Stimulated activated CD4-positive, alpha-beta T cell treated with anti-CD3 and anti-CD28 coated beads, Interleukin-2, amount 100 ng/mL, for 48 hours (primary cell): ENCODE data around the gene SPRN.
"Not testable (repeated sequence)": the region's sequence is repeated elsewhere in the genome, so short reads cannot be mapped to it uniquely, and the experiment has no call there.

Source experiments
- DNase-seq, 2 donors: peaks; one replicate each; pipeline ENCODE4 v3.0.0-alpha.2; 2020

SPRN gene

DNA sequence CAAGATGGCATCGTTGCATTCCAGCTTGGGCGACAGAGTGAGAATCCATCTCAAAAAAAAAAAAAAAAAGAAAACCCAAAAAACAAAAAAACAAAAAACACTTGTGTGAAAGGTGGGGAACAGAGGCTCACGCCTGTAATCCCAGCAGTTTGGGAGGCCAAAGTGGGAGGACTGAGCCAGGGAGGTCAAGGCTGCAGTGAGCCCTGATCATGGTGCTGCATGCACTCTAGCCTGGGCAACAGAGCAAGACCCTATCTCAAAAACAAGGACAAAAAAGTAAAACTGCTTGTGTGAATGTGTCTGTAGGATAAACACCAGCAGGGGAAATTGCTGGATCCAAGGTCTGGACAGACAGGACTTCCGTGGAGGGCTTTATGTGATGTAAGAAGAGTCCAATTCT, 40.9 kb downstream of the SPRN start:
- no peak for DNase-seq

DNA sequence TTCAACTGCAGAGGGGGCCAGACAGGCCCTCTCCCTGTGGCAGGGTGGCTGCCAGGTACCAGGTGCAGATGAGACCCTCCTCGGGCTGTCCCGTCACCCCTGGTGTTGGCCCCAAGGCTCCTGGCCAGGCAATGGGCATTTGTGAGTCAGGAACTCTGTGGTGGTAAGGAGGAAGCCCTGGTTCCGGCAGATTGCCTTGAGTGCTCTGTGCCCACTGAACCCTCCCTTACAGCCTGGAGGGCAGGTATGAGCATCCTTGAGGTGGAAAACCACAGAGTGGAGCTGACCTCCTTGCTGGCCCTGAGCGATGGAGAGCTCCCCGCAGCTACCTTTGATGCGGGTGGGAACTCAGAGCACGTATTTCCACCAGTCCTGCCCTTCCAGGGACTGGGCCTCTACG, 43.4 kb downstream of the SPRN start:
- DNase-seq = no peak

DNA sequence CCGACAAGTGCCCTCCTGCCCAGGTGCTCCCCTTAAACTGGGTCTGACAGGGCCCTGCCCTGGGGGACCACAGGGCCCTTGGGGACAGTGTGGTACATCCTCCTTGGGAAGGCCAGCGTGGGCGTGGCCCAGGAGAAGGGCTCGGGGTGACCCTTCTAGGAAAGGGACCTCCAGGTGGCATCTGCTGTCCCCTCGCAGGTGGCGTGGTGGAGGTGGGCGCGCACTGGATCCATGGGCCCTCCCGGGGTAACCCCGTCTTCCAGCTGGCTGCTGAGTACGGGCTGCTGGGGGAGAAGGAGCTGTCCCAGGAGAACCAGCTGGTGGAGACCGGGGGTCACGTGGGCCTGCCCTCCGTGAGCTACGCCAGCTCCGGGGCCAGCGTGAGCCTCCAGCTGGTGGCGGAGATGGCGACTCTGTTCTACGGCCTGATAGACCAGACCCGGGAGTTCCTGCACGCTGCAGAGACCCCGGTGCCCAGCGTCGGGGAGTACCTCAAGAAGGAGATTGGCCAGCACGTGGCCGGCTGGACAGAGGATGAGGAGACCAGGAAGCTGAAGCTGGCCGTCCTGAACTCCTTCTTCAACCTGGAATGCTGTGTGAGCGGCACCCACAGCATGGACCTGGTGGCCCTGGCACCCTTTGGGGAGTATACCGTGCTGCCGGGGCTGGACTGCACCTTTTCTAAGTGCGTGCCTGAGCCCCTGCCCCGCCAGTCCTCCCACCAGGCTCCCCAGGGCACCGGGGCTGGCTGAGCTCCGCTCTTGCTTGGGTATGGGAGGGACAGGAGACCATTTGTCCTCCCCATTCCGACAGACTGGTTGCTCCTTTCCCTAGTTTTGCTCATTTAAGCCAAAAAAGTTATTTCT, 44.4 kb downstream of the SPRN start:
- no peak for DNase-seq

DNA sequence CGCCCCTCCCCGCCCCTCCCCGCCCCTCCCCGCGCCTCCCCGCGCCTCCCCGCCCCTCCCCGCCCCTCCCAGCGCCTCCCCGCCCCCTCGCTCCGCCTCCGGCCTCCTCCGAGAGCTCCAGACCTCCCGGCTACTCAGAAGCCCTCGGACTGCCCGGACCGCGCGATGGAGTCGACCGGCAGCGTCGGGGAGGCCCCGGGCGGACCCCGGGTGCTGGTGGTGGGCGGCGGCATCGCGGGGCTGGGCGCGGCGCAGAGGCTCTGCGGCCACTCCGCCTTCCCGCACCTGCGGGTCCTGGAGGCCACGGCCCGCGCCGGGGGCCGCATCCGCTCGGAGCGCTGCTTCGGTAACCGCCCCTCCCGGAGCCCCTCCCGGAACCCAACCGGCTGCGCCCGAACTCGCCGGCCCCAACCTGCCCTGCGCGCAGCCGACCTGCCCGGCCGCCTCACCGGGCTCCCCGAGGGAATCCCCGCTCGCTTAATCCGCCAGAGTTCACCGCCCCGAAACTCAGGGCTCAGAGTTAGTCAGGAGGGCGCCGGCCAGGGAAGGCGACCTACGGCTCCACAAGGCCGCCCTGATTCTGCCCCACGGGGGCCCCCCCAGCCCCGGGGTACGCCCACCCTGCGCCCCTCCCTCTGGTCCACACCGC, 45.1 kb downstream of the SPRN start, which contains the start of gene PAOX:
TSS of gene PAOX (plus strand) at position 111 of the 649 bp plus-strand sequence. CDS start at position 166, 55 bp downstream.
- DNase-seq = peak in 1 of 2 donors; percentile 46

DNA sequence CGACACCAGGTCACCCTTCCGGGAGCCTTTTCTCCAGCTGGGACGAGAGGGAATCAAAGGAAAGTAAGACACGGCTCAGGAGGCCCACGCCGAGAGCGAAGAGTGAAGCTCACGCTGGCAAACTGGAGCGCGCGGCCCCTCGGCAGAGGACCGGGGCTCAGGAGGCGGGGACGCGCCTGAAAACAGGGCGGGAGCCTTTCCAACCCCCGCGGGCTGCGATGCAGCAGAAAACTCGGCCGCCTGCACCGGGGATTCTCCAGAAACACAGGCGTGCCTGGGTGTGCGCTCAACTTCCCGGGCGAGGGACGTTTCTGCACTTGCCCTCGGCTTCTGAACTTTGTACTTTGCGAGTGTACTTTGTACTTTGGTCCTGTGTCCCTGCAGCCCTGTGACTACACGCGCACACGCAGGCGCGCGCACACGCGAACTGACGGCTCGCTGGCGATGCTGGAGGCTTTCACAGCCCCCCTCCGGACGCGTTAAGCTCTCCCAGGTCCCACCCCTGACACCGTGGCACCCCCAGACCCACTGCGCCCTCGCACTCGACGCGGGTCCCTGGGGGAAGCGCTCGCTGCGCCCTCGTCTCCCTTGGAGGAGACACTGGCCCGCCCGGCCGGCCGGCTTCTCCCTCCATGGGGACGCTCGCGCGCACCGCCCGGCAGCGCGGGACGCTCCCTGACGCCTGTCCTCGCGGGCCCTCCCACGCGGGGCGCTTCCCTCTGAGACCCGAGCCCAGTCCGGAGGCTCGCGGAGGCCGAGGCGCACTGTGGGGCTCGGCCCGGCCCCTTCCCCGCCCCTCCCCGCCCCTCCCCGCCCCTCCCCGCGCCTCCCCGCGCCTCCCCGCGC, 46.0 kb downstream of the SPRN start:
- peak in 1 of 2 donors; percentile 51 for DNase-seq

DNA sequence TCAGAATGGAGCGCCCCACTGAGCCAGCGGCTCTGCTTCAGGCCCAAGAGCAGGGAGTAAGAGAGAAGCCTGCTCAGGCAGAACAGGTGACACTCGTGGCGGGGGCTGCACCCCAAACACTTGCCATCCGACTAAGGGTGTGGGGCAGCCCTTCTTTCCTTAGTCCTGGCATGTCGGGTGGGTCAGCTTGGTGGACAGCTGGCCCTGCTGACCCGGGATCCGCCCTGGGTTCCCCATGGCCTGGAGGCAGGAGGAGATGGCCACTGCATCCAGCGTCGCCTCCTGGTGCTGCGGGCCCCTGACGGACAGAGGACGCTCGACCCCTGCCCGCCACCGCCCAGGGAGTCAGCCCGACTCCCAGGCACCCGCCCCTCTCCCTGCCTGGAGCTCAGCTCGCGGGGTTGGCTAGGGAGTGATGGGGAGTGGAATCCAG, 46.6 kb downstream of the SPRN start:
- DNase-seq = no peak

DNA sequence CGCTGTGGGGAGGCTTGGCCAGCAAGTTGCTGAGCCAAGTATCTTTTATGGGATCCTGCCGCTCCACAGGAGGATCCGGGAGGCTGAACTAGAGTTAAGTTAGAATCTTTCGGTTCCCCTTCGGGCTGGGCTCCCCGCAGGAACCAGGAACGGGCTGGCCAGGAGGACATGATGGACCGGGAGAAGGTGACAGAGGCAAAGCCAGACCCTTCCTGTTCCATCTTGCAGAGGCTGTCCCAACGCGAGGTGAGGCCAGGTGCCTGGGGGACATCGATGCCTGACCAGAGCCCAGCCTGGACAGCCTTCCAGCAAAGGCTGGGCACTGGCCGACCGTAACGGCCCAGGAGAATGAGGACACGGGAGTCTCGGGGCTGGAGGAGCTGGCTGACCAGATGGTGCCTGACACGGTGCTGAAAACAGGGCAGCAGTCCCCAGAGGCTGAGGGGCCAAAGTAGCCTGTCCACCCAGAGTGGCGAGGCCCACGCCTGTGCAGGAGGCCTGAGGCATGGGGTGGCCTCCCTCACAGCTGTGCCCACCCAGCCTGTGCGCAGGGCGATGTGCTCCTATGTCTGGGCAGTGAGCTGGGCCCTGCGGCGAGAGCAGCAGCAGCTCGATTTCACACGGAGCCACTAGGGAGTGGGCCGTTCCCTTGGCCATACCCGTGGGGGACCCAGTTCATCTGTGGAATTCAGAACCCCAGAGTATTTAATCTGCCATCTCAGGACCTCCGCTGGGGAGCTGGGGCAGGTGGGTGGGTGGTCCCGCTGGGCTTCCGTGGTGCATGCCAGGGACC, 47.2 kb downstream of the SPRN start:
- no peak for DNase-seq

DNA sequence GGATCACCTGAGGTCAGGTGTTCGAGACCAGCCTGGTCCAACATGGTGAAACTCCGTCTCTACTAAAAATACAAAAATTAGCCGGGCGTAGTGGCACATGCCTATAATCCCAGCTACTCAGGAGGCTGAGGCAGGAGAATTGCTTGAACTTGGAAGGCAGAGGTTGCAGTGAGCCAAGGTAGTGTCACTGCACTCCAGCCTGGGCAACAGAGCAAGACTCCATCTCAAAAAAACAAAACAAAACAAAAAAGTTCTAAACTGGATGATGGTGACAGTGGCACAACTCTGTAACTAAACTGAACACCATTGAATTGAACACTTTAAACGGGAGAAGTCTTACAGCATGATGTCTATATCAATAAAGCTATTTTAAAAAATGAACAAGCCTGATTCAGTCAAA, 48.2 kb downstream of the SPRN start:
- DNase-seq = not testable (repeated sequence)

DNA sequence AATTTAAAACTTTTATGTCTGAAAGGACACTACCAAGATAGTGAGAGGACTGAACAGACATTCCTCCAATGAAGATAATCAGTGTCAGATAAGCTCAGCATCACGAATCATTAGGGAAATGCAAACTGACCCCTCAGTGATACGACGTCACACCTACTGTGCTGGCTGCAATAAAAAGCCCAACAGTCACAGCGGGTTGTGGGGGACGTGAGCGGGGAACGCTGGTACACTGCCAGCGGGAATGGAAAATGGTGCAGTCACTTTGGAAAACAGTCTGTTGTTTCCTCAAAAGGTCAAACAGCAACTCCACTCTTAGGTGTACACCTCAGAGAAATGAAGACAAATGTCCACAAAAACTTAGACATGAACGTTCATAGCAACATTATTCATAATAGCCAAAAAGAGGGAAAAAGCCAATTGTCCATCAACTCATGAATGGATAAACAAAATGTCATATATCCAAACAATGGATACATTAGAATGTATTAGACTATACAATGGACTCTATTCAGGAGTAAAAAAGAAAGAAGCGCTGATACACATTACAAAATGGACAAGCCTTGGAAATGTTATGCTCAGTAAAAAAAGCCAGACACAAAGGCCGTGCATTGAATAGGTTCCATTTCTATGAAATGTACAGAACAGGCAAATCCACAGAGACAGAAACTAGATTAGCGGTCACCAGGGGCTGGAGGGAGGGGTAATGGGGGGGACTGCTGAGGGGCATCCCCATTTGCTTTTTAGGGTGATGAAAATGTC, 48.9 kb downstream of the SPRN start:
- no peak for DNase-seq

DNA sequence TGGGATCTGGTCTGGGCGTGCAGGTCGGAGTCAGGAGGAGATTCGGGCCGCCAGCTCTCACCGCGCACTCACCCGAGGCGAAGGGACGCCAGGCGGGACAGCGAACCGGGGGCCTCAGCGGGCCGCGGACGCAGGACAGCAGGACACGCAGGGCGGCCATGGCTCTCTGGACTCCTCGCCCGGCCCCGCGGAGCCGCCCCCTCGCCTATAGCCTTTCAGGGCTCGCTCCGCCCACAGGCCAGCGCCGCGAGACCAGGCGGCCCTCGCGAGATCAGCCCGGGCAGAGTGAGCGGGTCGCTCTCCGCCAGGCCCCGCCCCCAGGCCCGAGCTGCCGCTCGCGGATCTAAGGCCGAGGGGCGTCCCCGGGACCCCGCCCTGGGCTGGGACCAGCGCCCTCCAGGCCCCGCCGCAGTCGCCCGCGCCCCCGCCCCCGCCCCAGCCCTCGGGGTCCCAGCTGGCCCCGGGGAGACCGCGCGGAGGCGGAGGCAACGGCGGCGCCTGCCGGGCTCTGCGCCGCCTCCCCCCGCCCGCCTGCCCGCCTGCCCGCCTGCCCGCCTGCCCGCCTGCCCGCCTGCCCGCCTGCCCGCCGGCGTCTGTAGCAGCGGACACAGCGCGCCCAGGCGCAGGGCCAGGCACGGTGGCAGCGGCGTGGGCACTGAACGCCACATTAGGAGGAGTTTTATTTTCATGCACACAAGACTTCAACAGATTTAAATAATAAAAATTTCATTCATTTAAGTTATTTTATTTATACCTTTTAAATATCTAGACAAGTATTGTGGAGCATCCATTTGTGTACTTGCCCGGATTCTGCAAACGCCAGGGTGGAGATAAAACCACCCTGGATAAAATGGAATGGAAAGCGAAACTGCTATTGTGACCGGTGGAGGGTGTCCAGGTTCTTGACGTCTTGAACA, 51.0 kb downstream of the SPRN start, which contains the start of gene ECHS1:
TSS of gene ECHS1 (minus strand) at position 181 of the 917 bp plus-strand sequence. CDS start at position 160, 21 bp downstream.
- peak; percentile 93 to 94 for DNase-seq

DNA sequence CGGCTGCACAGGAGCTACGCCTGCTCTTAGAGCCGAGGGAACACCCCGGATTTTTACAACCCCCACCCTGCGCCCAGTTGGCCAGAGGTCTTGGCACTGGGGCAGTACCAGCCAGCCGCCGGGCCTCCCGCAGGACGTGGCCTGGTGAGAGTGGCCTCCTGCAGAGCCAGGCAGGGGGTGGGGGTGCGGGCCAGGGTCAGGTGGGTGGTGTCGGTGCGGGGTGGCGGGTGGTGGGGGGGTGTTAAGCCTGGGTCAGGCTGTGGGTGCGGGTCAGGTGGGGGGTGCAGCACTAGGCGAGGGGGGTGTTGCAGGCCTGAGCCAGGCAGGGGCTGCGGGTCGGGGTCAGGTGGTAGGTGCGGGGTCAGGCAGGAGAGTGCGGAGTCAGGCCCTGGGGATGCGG, 51.9 kb downstream of the SPRN start:
- no peak for DNase-seq
